NCI-H82 treated with DMSO at 0.1 percent for 48 hours (cell line): ENCODE measurements around the gene UNC5A.
A peak's percentile ranks its signal among the peaks of the same experiment; 100 is the strongest.

Experiments used
- DNase-seq: peaks from one replicate; lab custom pipeline; 2025; ENCODE audit not compliant: unreplicated experiment; lab: John Stamatoyannopoulos, UW

The UNC5A gene

DNA sequence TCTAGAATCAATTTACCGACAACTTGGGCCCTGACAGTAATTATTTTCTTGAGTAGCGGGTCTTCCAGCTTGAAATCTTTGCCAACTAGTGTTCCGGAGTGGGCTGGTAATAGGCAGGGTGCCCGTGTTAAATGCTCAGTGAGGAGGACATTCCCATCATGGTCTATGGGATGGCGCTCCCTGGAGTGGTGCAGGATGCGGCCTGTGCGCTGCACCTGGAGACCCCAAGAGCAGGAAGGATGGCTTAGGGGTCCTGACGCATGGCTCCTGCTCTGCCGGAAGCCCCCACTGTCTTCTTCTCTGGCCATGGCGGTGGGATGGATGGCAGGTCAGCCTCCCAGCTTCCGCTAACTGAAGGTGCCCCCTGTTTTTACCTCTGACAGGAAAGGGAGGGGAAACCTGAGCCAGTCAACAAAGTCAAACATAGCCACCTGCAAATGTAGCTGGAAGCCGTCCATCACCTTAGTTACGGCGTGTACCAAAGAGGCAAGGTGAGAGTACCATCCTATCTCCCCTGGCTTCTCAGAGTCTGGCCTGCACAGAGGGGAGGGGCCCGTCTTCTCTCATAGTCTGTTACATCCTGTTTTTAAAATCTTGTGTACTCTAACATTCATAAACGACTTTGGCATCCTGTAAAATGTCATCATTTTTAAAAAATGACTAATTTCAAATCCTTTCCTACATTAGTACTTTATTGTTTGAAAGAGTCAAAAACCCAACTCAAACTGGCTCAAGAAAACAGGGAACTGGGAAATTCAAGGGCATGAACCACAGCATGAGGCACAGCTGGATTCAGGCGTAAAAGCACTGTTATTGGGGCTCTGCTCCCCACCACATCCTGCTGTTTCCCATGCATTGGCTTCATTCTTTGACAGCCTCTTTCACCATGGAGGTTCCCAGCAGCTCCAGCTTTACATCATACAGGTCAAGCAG is 28.5 kb upstream of the UNC5A start:
- DNase-seq, result no peak

GRCh38 chr5:176784218-176785165 is 25.9 kb upstream of the UNC5A start:
- DNase-seq, result peak; percentile 73

DNA sequence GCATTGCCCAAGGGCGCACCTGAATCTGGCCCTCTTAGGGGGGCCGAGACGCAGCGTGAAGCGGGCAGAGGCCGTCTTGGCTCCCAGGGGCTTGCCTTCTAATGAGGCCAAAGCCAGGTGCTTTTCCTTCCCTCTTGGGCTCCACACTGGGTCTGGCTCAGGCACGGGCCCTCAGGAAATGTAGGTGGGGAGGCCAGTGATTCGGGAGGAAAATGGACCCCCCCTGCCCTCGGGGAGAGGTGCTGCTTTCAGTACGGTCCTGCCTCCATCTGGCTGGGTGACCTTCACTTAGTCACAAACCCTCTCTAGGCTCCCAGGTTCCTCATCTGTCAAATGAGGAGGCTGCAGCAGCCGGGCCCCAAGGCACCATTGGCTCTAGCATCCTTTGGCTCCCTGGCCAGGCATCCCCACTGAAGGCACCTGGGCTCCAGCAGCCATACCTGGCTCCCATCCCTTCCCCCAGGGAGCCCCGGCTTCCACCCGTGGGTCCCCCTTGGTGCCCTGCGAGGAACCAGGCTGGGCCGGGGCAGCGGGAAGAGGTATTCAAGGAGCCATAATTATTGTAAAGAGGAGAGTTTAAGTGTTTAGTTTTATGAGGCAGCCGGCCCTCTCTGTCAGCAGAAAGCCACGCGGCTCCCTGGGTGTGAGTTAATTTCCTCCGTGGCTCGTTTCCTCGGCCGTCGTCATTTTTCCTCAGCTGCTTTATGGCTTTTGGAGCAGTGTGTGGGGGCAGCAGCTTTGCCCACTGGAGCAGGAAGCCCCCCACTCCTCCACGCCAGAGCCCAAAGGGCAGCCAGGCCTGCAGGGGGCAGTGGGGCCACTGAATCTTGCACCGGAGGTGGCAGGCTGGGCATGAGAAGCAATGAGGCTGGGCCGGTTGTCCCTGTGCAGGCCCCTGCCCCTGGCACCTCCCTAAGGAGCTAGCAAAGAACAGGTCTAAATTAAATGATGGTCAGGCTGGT is 24.9 kb upstream of the UNC5A start:
- no peak for DNase-seq

GRCh38 chr5:176787676-176788075 is 22.7 kb upstream of the UNC5A start:
- DNase-seq, result no peak

- no peak for DNase-seq
Observed at GRCh38 chr5:176788091-176788490, 22.3 kb upstream of the UNC5A start.

DNA sequence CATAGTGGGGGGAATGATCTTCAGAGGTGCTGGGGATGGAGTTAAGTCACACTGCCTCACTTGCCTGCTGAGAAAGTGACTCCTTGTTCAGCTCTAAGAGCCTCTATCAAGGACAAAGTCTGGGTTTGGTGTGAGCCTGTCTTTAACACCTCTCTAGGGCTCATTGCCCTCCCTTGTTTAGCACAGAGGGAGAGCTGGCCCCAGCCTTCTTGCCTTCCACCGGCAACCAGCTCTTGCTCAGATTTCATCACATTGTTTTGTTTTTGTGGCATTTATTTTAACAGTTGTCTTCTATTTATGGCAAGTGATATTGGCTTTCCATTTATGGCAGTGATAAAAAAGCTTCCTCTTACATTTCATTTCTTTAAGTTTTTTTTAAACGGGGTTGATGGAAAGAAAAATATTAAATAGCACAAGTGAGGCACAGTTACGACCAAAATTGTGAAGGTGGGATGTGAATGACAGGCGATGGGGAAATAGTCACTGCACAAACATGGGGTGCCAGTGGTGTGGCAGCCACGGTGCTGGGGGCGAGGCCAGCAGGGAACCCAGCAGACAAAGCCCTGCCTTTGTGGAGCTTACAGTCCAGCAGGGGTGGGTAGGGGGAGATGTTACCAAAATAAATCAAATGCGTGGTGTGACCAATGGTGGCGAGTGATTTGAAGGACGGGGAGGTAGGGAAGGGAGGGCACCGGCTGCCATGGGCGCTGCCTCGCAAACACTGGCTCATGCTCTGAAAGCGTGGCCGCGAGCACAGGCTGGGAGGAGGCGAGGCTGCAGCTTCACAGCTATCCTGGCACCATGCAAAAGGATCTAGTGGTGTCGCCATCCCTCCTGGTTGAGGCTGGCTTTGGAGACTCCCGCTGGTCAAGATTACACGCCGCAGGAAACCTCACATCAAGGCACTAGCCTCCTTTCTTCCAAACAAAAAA is 21.2 kb upstream of the UNC5A start:
- DNase-seq, result no peak

- no peak for DNase-seq
Observed at GRCh38 chr5:176789873-176790615, 20.3 kb upstream of the UNC5A start.

GRCh38 chr5:176790941-176791340 is 19.4 kb upstream of the UNC5A start:
- DNase-seq, result no peak

DNA sequence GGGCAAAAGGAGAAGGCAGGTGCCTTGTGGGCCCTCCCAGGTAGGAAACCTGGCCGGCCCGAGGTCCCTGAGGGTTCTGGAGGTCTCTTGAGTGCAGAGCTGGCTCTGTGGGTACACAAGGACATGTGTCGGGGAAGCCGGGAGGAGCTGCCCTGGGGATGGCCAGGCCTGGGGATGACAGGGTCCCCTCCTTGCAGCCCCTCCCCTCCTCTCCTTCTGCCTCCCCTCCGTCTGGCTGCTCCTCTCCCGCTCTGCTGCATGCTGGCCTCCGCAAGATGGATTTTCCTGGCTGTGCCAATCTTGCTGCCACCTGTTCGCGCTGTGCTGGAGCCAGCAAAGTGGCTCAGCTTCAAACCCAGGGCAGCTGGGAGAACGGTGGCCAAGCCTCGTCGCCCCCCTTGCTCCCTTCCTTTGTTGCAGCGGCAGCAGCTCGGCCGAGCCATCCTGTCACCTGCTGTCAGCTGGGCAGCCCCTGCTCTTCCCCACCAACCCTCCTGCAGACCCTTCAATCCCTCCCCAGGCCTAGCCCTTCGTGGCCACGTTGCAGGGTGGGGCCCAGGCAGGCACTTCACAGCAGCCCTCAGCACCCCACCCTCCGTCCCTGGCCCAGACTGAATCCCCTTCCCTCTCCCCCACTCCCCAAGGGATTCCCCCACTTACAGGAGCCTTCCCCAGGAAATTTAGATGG is 17.6 kb upstream of the UNC5A start:
- DNase-seq, result no peak

DNA sequence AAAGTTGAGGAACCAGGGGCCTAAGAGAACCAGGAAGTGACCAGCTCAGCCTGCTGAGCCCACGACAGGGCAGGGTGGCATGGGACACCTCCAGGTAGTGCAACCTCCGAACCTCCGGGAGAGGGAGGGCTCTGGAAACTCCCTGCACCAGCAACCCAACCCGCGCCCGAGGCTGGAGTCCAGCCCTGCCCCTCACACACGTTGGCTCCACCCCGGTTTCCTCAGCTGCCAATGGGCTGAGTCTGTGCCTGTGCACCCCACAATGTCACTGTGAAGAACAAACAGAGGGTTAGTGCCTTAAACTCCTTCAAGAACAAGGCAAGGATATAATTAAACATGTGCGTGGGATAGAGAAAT is 17.0 kb upstream of the UNC5A start:
- no peak for DNase-seq

GRCh38 chr5:176793736-176794135 is 16.6 kb upstream of the UNC5A start:
- no peak for DNase-seq

GRCh38 chr5:176794509-176794908 is 15.8 kb upstream of the UNC5A start:
- DNase-seq, result no peak

DNA sequence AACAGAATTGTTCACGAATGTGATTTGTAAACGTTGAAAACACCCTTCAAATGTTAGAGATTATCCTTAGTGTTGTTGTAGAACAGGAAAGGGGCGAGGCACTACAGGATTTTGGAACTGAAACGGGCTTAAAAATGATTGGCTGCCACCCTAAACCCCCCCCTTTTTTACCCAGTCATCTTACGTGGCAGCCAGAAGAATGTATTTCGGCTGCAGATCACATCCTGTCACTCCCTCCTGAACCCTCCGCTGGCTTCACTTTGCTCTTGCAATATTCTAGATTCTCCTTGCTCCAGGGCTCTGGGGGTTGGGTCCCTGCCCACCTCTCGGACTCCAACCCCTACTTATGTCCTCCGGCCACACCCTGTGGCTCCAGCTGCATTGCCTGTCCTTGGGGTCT is 13.9 kb upstream of the UNC5A start:
- no peak for DNase-seq

DNA sequence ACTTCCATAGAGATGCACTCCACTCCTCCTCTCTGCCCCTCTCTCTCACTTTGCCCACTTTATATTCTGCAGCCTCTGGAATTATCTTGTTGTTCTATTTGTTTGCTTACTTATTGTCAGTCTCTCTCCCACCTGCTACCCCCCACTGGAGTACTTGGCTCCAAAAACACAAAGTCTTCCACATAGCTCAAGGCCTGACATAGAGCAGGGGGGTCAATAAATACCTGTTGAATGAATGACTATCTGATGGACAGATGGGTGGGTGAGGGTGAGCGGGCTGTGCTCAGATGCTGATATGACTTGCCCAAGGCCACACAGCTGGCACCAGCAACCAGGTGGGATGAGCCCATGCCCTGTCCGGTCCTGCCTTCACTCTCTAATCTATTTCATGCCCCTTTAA is 13.4 kb upstream of the UNC5A start:
- DNase-seq, result no peak

GRCh38 chr5:176797456-176798050 is 12.8 kb upstream of the UNC5A start:
- DNase-seq, result no peak

GRCh38 chr5:176798086-176798876 is 12.1 kb upstream of the UNC5A start:
- no peak for DNase-seq

DNA sequence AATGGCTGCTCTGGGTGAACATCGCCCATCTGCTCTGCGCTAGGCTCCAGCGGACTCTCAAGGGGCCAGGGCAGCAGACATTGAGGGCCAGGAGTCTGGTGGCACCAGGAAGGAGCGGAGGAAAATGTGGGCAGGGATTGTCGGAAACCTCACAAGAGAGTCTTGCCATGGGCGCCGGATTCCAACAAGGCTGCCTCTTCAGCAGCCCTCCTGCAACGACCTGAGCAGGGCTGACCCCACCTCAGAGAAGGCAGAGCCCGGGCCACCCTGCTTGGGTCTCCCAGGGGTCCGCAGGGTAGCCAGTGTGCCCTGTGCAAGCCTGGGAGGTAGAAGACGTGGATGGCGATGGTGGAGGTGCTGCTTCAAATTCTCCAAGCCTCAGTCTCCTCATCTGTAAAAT is 11.4 kb upstream of the UNC5A start:
- DNase-seq, result no peak
